GM18511 (cell line): ENCODE measurements around the gene KRTAP5-8.
"Not testable (repeated sequence)": the region's sequence is repeated elsewhere in the genome, so short reads cannot be mapped to it uniquely, and the experiment has no call there.

Source experiments
- ATAC-seq: cut with Tn5 transposase; IDR thresholded peaks from one replicate; pipeline ENCODE4 v1.9.1; 2021; ENCODE audit warnings: mild to moderate bottlenecking, moderate library complexity; ENCODE audit not compliant: unreplicated experiment

The KRTAP5-8 gene

GRCh38 chr11:71537977-71538665, at the start of gene KRTAP5-8:
KRTAP5-8 (plus strand) TSS chr11:71538025; CDS start chr11:71538056, 31 bp downstream.
- ATAC-seq, result not testable (repeated sequence)

- no peak for ATAC-seq
Measured at GRCh38 chr11:71488681-71489270, 49.0 kb upstream of the KRTAP5-8 start.

- ATAC-seq, result no peak
Measured at GRCh38 chr11:71489311-71490043, 48.3 kb upstream of the KRTAP5-8 start.

- no peak for ATAC-seq
Measured at GRCh38 chr11:71490044-71490730, 47.6 kb upstream of the KRTAP5-8 start.

GRCh38 chr11:71490731-71491390, 47.0 kb upstream of the KRTAP5-8 start:
- no peak for ATAC-seq

- no peak for ATAC-seq
Measured at GRCh38 chr11:71491531-71491930, 46.3 kb upstream of the KRTAP5-8 start.

GRCh38 chr11:71491940-71492339, 45.9 kb upstream of the KRTAP5-8 start:
- ATAC-seq, result no peak

GRCh38 chr11:71495286-71496230, 42.3 kb upstream of the KRTAP5-8 start:
- ATAC-seq, result no peak

- no peak for ATAC-seq
Measured at GRCh38 chr11:71496421-71496820, 41.4 kb upstream of the KRTAP5-8 start.

- no peak for ATAC-seq
Measured at GRCh38 chr11:71498091-71498490, 39.7 kb upstream of the KRTAP5-8 start.

- no peak for ATAC-seq
Measured at GRCh38 chr11:71499125-71499524, 38.7 kb upstream of the KRTAP5-8 start.

GRCh38 chr11:71499546-71499945, 38.3 kb upstream of the KRTAP5-8 start:
- no peak for ATAC-seq

- ATAC-seq, result no peak
Measured at GRCh38 chr11:71500601-71501021, 37.2 kb upstream of the KRTAP5-8 start.

- ATAC-seq, result no peak
Measured at GRCh38 chr11:71501071-71501985, 36.5 kb upstream of the KRTAP5-8 start.

GRCh38 chr11:71502026-71502425, 35.8 kb upstream of the KRTAP5-8 start:
- no peak for ATAC-seq

GRCh38 chr11:71502871-71503435, 34.9 kb upstream of the KRTAP5-8 start:
- no peak for ATAC-seq

- no peak for ATAC-seq
Measured at GRCh38 chr11:71504531-71504930, 33.3 kb upstream of the KRTAP5-8 start.

GRCh38 chr11:71505001-71505400, 32.8 kb upstream of the KRTAP5-8 start:
- no peak for ATAC-seq
